HG03460 (cell line): ENCODE measurements around the gene FAM168B.

Experiments used
- ATAC-seq: cut with Tn5 transposase; IDR thresholded peaks from one replicate; pipeline ENCODE4 v1.9.1; 2021; ENCODE audit not compliant: unreplicated experiment

Gene FAM168B

DNA sequence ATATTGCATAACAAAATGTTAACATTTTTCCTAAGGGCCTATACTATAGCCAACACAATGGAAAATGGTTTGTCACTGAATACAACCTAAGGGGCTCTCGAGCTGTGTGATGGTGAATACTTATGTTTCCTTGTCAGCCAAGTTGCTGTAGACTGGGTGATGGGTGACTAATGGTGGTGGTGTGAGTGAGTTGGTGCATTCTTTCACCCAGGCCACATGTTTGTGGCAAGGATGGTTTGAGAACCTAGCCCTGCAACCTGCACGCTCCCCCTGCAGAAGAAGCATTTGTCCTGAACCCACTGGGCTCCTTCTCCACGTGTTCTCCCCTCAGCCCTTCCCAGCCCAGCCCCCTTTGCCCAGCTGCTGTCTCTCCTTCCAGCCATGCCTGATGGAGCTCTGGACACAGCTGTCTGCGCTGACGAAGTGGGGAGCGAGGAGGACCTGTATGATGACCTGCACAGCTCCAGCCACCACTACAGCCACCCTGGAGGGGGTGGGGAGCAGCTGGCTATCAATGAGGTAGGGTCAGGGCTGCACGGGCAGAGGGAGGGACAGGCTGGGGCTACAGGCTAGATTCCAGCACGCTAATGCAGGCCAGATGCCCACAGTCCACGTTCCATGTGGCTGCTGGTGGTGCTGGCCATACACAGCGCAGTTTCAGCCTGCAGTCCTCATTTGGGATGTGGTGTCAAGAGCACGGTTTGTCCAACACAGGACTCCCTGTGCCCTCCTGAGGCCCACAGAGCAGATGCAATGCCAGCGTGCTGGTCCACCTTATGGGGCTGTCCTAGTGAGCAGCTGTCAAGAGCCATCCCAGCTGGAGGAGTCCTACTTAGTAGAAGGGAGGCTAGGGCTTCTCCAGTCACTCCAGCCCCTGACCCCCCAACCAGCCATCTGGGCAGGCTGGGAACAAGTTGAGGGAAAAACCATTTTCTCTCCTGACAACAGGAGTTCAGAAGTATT lies 65.4 kb downstream of the FAM168B start:
- no peak for ATAC-seq

DNA sequence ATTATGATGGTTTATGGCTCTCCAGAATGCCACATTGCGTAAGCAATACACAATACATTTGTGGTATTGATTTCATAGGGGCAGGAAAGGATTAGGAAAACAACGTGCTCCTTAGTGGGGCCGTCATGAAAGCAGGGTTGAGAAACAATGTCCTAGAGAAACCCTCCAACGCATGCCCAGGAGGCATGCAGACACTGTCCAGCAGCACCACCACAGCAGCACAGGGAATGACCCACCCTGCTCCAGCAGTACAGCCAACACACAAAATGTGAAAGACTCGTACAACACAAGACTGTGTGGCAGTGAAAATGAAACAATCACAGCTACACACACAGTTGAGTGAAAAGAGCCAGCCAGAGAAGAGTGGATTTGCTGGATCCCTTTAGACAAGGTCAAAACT lies 66.3 kb downstream of the FAM168B start:
- no peak for ATAC-seq

DNA sequence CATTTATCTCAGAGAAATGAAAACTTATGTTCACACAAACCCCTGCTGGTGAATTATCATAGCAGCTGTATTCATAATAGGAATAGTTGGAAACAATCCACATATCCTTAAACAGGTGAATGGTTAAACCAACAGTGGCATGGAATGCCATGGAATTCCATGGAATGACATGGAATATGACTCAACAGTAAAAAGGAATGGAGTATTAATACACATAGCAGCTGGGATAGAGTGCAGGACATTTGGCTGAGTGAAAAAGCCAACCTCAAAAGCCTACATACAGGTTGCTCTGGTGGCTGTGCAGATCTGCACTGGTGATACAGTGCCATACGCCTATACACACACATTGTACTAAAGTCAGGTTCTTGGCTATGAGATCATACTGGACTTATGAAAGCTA lies 69.5 kb downstream of the FAM168B start:
- ATAC-seq = no peak

- no peak for ATAC-seq
These were observed 70.5 kb downstream of the FAM168B start for GRCh38 chr2:131022731-131023130.

GRCh38 chr2:131016826-131017741 lies 76.2 kb downstream of the FAM168B start:
- no peak for ATAC-seq

DNA sequence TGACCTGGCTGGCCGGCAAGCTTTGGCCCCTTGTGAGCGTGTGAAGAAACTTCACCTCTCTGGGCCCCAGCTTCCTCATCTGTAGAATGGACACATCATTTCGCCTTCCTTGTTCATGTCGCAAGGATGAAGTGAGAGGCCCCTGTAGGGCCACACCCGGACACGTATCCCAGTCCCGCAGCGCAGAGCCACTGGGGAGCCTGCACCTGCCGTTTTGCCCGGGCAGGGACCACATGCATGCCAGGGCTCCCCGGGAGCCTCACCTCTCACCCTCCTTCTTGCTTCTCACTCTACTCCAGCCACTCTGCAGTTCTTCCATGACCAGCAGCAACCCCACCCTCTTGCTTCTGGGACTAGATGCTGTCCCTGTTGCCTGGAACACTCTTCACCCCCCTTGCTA lies 77.5 kb downstream of the FAM168B start:
- ATAC-seq = no peak

DNA sequence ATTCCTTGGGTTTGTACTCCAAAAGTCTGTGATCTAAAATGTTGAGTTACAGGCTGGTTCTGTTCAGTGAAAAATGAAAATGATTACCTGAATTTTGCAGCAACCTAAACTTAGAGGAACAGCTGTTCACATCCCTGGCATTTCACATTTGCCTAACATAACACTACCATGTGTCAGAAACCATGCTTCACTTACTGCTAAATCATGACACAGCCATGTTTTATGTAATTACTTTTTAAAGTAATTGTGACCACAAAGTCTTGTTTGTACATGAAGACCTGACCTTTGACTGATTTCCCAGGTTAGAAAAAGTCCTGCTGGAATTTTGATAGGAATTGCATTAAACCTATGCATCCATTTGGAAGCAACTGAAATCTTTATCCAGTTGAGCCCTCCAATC lies 79.1 kb downstream of the FAM168B start:
- ATAC-seq = no peak

DNA sequence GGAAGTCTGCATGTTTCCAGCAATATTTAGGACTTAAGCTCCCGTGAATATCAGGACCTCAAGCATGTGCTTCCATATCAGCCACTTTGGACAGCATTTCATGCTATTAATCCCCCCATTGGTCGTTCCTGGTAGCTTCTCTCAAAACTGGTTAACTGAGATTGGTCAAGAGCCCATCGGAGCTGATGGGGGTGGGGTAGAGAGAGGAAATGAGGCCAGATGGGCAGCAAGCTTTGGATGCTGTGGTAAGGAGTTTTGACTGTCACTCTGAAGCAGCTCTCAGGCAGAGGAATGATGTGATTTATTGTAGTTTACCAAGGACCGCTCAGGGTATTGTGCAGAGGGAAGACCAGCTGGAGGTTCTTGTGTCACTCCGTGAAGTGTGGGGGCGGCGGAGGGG lies 81.8 kb downstream of the FAM168B start:
- ATAC-seq = no peak

- ATAC-seq = no peak
These were observed 82.7 kb downstream of the FAM168B start for GRCh38 chr2:131010566-131010965.

DNA sequence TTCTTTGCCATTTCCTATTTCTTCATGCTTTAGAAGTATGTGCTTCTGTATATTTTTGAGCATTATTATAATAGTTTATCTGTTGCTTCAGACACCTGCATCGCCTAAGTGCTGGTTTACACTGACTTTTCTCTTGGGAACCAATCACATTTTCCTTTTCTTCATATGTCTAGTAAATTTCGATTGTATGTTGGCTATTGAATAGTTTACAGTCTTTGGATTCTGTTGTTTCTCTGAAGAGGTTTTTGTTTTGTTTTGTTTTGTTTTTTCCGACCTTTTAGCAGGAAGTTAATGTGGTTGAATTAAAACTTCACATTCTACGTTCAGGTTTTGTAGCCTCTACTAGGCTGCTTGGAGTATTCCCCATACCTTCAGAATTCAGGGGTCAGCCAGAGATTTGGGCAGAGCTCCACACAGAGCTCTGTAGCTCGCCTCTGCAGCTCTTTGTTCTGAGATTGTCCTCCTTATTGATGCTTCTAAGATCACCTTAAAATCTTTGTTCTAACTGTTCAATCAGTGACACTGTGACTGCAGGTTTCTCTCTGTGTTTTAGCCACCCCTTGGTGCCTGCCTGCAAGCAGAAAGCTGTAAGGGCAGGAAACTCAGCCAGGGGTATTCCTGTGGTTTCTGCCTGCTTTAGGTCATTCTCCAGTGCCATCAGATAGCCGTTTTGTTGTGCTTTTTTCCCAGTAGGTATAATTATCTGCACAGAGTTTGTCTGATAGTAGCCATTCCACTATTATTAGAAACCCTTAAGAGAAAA lies 83.4 kb downstream of the FAM168B start:
- ATAC-seq = no peak

DNA sequence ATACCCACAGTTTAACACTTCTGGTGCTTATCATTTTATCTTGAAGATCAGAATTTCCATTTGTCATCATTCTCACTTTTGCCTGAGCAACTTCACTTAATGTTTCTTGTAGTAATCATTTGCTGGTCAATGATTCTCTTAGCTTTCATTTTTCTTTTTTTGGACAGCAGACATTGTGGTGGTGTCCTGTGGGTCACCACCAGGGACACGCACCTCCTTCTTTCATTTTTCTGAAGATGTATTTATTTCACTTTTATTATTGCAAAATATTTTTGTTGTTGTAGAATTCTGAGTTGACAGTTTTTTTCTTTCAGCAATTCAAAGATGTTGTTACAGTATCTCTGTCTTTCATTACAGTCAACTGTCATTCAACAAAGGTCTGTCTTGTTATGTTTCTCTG lies 84.3 kb downstream of the FAM168B start:
- no peak for ATAC-seq

DNA sequence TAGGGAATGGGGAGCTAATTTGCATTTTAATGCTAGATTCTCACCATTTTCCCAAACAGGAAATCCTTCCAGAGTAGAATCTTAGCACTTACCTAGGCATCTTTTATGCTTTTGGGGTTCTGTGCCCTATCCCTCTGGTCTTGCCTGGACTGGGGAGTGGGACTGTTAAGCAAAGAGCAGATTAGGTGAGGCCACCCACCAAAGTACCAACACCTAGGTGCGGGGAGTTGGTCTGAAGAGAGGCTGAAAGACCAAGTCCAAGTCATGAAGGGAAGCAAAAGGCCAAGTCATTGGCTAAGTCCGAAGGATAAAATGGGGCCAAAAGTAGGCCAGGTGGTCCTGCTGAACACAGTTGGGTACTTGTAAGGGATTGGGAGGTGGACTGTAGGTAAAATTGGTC lies 86.7 kb downstream of the FAM168B start:
- no peak for ATAC-seq

- ATAC-seq = no peak
These were observed 87.9 kb downstream of the FAM168B start for GRCh38 chr2:131005216-131005935.

DNA sequence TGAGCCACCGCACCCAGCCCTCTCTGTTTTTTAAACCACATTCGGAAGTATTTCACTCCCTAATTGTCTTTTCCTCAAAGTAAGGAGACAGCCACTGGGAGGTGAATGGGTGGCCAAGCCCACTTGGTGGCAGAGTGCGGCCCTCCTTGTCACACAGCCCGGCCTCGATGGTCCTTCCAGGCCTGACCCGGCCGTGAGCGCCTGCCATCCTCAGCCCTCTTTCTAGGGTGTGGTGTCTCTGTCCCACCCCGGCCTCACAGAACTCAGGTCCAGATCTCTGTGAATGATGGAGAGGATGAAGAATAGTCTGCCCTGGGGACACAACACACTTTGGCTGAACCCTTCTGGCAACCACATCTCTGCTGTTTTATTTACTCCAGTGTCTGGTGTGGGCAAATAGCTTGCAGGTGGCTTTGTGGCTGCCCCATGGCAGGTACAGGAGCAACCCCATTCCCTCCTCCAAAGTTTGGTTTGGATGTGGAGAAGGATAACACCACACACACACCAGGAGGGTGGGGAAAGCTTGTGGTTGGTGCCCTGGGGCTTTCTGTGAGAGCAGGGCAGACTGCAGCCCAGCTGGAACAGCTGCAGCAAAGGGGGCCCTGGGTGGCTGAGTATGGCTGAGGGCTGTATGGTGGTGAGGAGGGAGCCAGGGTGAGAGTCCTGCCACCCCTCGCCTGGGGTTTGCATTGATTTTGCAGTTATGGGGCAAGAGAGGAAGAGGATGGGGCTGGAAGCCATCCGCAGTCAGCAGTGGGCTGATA lies 88.6 kb downstream of the FAM168B start:
- ATAC-seq = no peak

DNA sequence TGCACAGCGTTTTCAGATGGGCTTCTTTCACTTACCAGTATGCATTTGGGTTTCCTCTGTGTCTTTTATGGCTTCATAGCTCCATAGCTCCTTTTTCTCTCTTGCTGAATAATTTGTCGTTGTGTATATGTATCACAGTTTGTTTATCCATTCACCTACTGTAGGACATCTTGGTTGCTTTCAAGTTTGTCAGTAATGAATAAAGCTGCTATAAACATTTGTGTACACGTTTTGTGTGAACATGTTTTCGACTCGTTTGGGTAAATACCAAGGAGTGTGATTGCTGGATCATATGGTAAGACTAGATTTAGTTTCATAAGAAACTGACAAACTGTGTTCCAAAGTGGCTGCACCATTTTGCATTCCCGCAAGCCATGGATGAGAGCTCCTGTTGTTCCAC lies 94.7 kb downstream of the FAM168B start:
- ATAC-seq = no peak
